Erythroblast (primary cell): ENCODE results near the gene KCTD7.

ENCODE experiments used
- GATA1 ChIP-seq: IDR thresholded peaks from 2 replicates; pipeline ENCODE4 v1.6.1; 2011; ENCODE audit warnings: low read depth, mild to moderate bottlenecking, control low read depth, low read length, moderate library complexity
- POLR2A ChIP-seq: IDR thresholded peaks from 2 replicates; pipeline ENCODE4 v1.6.1; 2011; ENCODE audit warnings: mild to moderate bottlenecking, low read length

DNA sequence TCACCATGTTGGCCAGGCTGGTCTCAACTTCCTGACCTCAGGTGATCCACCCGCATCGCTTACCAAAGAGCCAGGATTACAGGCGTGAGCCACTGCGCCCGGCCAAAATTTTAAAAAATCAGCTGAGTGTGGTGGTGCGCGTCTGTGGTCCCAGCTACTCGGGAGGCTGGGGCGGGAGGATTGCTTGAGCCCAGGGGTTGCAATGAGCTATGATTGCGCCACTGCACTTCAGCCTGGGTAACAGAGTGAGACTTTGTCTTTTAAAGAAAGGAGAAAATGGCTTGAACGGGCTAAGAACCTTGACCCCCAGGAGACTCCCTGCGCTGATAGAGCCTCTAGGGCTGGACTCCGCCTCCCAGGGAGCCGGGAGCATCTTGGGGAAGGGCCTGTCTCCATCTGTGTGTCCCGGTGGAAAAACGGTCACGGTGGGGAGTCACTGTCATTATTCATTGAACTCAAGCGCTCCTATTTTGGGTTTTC, 760 bp upstream of the KCTD7 start:
- TF ChIP-seq POLR2A = no peak
- no peak for TF ChIP-seq GATA1
